K562 (cell line): ENCODE data around the gene POLE2. TPM values are rescaled to one million over a fixed set of nuclear protein-coding genes. Genes with fewer than 3 reads are reported as not detected.
A peak's percentile ranks its signal among the peaks of the same experiment; 100 is the strongest.

Source experiments
- BCOR ChIP-seq: fragments of 450-650 bp; IDR thresholded peaks from 2 replicates; pipeline ENCODE4 v1.6.1; 2016
- CCAR2 ChIP-seq: fragments of 200-400 bp; formaldehyde crosslinking; IDR thresholded peaks from 2 replicates; pipeline ENCODE4 v1.6.1; 2017; ENCODE audit warnings: mild to moderate bottlenecking, low read depth, low read length
- DACH1 ChIP-seq: fragments of 450-650 bp; IDR thresholded peaks from 2 replicates; pipeline ENCODE4 v1.6.1; 2018; ENCODE audit not compliant: partially characterized antibody
- FOXA3 ChIP-seq, 2 experiments: fragments of 450-650 bp in 1 of 2; sonication (generic) in 1 of 2; formaldehyde crosslinking; IDR thresholded peaks in 1 of 2; conservative IDR thresholded peaks in 1 of 2; 2 replicates each; pipeline versions ENCODE4 v1.4.0 to v1.8.0; 2020 to 2022; ENCODE audit warnings: mild to moderate bottlenecking in 2 of 2, missing genetic modification reagents in 1 of 2
- HOXB6 ChIP-seq: fragments of 250-450 bp; sonication (Bioruptor Pico); IDR thresholded peaks from 2 replicates; pipeline ENCODE4 v1.5.1; 2022; ENCODE audit warnings: mild to moderate bottlenecking, borderline replicate concordance
- MAFF ChIP-seq: IDR thresholded peaks from 2 replicates; pipeline ENCODE4 v1.6.1; 2012; ENCODE audit warnings: low read length, improper control_type of control experiment
- PHF21A ChIP-seq: fragments of 450-650 bp; IDR thresholded peaks from 2 replicates; pipeline ENCODE4 v1.6.1; 2017; ENCODE audit warnings: low read depth, borderline replicate concordance
- POLR2G ChIP-seq: fragments of 200-400 bp; formaldehyde crosslinking; IDR thresholded peaks from 2 replicates; pipeline ENCODE4 v1.6.1; 2017; ENCODE audit warnings: low read depth, mild to moderate bottlenecking, antibody characterized with exemption, low read length, moderate library complexity
- RBM22 ChIP-seq: fragments of 200-400 bp; formaldehyde crosslinking; IDR thresholded peaks from 2 replicates; pipeline ENCODE4 v1.6.1; 2018; ENCODE audit warnings: low read length, low read depth; ENCODE audit not compliant: poor library complexity, severe bottlenecking
- RFX5 ChIP-seq: IDR thresholded peaks from 2 replicates; pipeline ENCODE4 v1.6.1; 2011; ENCODE audit warnings: low read depth, mild to moderate bottlenecking, improper control_type of control experiment, low read length
- TAF1 ChIP-seq: IDR thresholded peaks from 2 replicates; pipeline ENCODE4 v1.6.1; 2011; ENCODE audit warnings: mild to moderate bottlenecking, low read length, moderate library complexity; ENCODE audit not compliant: insufficient read depth, control insufficient read depth, severe bottlenecking; ENCODE audit errors: extremely low read depth
- ZNF165 ChIP-seq: fragments of 250-450 bp; sonication (Bioruptor Pico); IDR thresholded peaks from 2 replicates; pipeline ENCODE4 v1.4.0; 2020; ENCODE audit warnings: borderline replicate concordance
- ZNF699 ChIP-seq: fragments of 250-450 bp; sonication (Bioruptor Pico); IDR thresholded peaks from 2 replicates; pipeline ENCODE4 v1.8.0; 2021; ENCODE audit warnings: mild to moderate bottlenecking, moderate library complexity; ENCODE audit not compliant: insufficient replicate concordance
- ZNF785 ChIP-seq: fragments of 250-450 bp; sonication (Bioruptor Pico); IDR thresholded peaks from 2 replicates; pipeline ENCODE4 v1.4.0; 2020; ENCODE audit warnings: mild to moderate bottlenecking
- polyA plus RNA-seq, 8 experiments: library from polyadenylated mRNA; depleted of rRNA in 4 of 8; stranded (reverse) in 5 of 8; unstranded in 3 of 8; fragments of >200 nt; fragmentation: Nextera tagmentation in 2 of 8; fragmentation: Illumina TruSeq in 1 of 8; extraction: Ambion mirVana in 2 of 8; extraction: Trizol in 1 of 8; gene quantifications; 2 replicates each; pipeline versions ENCODE4 v1.2.1 to v1.2.3, GENCODE V29; 2011 to 2014; ENCODE audit warnings: inconsistent platforms in 1 of 8, missing spikeins in 1 of 8
- total RNA-seq, 7 experiments: library from RNA; depleted of rRNA in 6 of 7; stranded (reverse); fragments of >200 nt in 6 of 7; fragmentation: Illumina TruSeq in 2 of 7; extraction: Trizol in 2 of 7; gene quantifications; 2 replicates each; pipeline versions ENCODE4 v1.2.1 to v1.2.3, GENCODE V29; 2011 to 2021; ENCODE audit warnings: low replicate concordance in 1 of 7
- TF ChIP-seq, protein P1 (sequence below): IDR thresholded peaks from 3 replicates; pipeline ENCODE4 v1.6.1; 2011; ENCODE audit warnings: borderline replicate concordance, mild to moderate bottlenecking, moderate library complexity; ENCODE audit not compliant: insufficient read length; ENCODE audit errors: extremely low read depth
- TF ChIP-seq, protein P2 (sequence below), 2 experiments: fragments of 450-650 bp in 1 of 2; sonication (generic) in 1 of 2; formaldehyde crosslinking; conservative IDR thresholded peaks; 2 replicates each; pipeline versions ENCODE4 v1.4.0 to v1.8.1; 2020 to 2022; ENCODE audit warnings: mild to moderate bottlenecking in 1 of 2, missing genetic modification reagents in 1 of 2
- TF ChIP-seq, protein P3 (sequence below): fragments of 250-450 bp; sonication (Bioruptor Pico); IDR thresholded peaks from 2 replicates; pipeline ENCODE4 v1.8.0; 2021; ENCODE audit warnings: moderate library complexity, mild to moderate bottlenecking, inconsistent platforms
- TF ChIP-seq, protein P4 (sequence below): fragments of 450-650 bp; IDR thresholded peaks from 2 replicates; pipeline ENCODE4 v1.6.1; 2016; ENCODE audit warnings: low read depth, mild to moderate bottlenecking, moderate library complexity
- TF ChIP-seq, protein P5 (sequence below): fragments of 250-450 bp; sonication (Bioruptor Pico); IDR thresholded peaks from 2 replicates; pipeline ENCODE4 v1.4.0; 2020; ENCODE audit warnings: mild to moderate bottlenecking, moderate library complexity

The POLE2 gene
- total and polyA plus RNA-seq, 9 of the 15 experiments (the other 6 are each of a cell fraction or from before 2014, with no cell fraction given) = 30.7 to 78.4 (median 55.4) TPM

DNA sequence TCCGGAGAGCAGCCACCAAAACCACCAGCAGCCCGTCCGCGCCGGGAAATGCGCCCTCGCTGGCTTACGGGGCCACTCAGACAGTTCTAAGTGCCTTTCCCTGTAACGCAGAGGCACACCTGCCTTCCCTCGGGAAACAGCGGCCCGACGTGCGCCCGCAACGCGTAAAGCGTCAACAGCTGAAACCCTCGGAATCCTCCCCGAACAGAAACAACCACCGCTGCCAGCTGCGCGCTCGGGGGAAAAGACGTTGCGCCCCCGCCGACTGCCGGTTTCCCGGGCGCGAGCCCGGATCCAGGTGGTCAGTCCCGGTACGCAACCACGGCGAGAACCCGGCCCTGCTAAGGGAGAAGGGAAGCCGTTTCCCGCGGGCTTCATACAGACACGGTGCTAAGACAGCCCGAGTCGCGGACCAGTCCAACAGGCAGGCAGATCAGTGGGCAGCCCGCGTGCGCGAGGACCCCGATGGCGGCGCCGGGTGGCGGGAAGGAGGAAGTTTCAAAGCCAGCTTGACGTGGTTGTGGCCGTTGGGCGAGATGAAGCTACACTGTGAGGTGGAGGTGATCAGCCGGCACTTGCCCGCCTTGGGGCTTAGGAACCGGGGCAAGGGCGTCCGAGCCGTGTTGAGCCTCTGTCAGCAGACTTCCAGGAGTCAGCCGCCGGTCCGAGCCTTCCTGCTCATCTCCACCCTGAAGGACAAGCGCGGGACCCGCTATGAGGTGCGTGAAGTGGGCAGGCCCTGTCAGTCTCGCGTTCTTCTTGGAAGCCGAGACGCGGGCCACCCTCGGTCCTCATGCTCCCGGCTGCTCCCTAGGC, 89.3 kb downstream of the POLE2 start, which contains the start of gene LRR1 (continued):
- TF ChIP-seq, protein P1, sequence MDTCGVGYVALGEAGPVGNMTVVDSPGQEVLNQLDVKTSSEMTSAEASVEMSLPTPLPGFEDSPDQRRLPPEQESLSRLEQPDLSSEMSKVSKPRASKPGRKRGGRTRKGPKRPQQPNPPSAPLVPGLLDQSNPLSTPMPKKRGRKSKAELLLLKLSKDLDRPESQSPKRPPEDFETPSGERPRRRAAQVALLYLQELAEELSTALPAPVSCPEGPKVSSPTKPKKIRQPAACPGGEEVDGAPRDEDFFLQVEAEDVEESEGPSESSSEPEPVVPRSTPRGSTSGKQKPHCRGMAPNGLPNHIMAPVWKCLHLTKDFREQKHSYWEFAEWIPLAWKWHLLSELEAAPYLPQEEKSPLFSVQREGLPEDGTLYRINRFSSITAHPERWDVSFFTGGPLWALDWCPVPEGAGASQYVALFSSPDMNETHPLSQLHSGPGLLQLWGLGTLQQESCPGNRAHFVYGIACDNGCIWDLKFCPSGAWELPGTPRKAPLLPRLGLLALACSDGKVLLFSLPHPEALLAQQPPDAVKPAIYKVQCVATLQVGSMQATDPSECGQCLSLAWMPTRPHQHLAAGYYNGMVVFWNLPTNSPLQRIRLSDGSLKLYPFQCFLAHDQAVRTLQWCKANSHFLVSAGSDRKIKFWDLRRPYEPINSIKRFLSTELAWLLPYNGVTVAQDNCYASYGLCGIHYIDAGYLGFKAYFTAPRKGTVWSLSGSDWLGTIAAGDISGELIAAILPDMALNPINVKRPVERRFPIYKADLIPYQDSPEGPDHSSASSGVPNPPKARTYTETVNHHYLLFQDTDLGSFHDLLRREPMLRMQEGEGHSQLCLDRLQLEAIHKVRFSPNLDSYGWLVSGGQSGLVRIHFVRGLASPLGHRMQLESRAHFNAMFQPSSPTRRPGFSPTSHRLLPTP = no peak
- TF ChIP-seq, protein P2, sequence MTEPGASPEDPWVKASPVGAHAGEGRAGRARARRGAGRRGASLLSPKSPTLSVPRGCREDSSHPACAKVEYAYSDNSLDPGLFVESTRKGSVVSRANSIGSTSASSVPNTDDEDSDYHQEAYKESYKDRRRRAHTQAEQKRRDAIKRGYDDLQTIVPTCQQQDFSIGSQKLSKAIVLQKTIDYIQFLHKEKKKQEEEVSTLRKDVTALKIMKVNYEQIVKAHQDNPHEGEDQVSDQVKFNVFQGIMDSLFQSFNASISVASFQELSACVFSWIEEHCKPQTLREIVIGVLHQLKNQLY (CRISPR knock-in tag; conservative IDR thresholded peaks at IDR 0.05) = no peak
- TF ChIP-seq ZNF785 (CRISPR knock-in tag) = no peak
- no peak; the same call in 1 of the 2 replicates for TF ChIP-seq BCOR
- TF ChIP-seq TAF1 = peak; percentile 88
- peak; percentile 22 for TF ChIP-seq RBM22
- 0 out of 4 replicates have a peak, but pooled peaks of 1 of the 2 experiments have one; percentile 51 for TF ChIP-seq FOXA3 (CRISPR knock-in tag; conservative IDR thresholded peaks at IDR 0.05 in 1 of 2, IDR thresholded peaks at IDR 0.05 in 1 of 2)
- no peak for TF ChIP-seq HOXB6 (CRISPR knock-in tag)
- TF ChIP-seq ZNF165 (CRISPR knock-in tag) = no peak
- no peak for TF ChIP-seq ZNF699 (CRISPR knock-in tag)
- TF ChIP-seq DACH1 = peak; percentile 67
- no peak for TF ChIP-seq PHF21A
- TF ChIP-seq POLR2G = peak; percentile 96
- TF ChIP-seq, protein P3, sequence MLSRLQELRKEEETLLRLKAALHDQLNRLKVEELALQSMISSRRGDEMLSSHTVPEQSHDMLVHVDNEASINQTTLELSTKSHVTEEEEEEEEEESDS (CRISPR knock-in tag) = no peak
- TF ChIP-seq RFX5 = no peak
- TF ChIP-seq CCAR2 = no peak
- TF ChIP-seq MAFF = no peak
- TF ChIP-seq, protein P4, sequence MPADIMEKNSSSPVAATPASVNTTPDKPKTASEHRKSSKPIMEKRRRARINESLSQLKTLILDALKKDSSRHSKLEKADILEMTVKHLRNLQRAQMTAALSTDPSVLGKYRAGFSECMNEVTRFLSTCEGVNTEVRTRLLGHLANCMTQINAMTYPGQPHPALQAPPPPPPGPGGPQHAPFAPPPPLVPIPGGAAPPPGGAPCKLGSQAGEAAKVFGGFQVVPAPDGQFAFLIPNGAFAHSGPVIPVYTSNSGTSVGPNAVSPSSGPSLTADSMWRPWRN = no peak
- TF ChIP-seq, protein P5, sequence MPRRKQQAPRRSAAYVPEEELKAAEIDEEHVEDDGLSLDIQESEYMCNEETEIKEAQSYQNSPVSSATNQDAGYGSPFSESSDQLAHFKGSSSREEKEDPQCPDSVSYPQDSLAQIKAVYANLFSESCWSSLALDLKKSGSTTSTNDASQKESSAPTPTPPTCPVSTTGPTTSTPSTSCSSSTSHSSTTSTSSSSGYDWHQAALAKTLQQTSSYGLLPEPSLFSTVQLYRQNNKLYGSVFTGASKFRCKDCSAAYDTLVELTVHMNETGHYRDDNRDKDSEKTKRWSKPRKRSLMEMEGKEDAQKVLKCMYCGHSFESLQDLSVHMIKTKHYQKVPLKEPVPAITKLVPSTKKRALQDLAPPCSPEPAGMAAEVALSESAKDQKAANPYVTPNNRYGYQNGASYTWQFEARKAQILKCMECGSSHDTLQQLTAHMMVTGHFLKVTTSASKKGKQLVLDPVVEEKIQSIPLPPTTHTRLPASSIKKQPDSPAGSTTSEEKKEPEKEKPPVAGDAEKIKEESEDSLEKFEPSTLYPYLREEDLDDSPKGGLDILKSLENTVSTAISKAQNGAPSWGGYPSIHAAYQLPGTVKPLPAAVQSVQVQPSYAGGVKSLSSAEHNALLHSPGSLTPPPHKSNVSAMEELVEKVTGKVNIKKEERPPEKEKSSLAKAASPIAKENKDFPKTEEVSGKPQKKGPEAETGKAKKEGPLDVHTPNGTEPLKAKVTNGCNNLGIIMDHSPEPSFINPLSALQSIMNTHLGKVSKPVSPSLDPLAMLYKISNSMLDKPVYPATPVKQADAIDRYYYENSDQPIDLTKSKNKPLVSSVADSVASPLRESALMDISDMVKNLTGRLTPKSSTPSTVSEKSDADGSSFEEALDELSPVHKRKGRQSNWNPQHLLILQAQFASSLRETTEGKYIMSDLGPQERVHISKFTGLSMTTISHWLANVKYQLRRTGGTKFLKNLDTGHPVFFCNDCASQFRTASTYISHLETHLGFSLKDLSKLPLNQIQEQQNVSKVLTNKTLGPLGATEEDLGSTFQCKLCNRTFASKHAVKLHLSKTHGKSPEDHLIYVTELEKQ (CRISPR knock-in tag) = no peak
